ENCODE results near the gene PRTFDC1.
"Not testable (repeated sequence)": the region's sequence is repeated elsewhere in the genome, so short reads cannot be mapped to it uniquely, and the experiment has no call there.

The PRTFDC1 gene

DNA sequence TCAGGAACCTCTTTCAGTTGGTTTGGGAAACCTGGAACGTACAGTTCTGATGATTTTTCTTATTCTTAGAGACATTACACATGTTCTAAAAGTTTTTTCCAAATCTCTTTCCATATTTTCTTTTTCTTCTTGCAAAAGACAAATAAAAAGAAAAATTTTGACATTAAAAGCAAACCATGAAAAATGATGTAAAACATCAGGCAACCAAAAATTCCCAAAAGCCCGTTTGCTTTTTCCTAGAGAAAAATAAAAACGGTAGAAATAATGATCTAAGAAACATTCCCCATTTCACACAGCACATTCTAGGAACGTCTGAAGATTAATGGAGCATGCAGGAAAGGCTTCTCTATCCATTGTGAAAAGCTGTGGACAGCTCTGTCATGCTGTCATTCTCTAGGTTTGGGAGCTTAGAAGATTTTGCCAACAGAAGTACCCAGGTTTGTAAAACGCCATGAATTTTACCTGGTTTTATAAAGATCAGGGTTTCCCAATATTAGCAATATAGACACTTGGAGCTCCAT is 11.2 kb upstream of the PRTFDC1 start:
- DNase-seq, result no peak

GRCh38 chr10:24962995-24963394 is 10.6 kb upstream of the PRTFDC1 start:
- DNase-seq, result no peak

DNA sequence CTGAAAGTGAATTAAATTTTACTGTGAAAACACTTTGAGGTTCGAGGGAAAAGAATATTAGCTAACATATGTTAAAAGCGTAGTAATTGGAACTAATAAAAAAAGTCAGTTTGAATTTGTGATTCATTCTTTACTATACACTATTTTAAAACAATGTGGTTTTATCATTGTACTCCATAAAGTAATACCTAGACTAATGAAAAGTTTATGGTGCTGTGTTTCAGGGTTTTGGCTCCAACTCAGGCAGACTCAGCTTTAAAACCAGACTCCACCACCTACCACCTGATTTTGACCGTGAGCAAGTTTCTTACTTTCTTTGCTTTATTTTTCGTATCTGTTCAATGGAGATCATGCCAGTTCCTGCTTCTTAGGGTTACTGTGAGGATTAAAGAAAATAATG is 9.2 kb upstream of the PRTFDC1 start:
- no peak for DNase-seq

DNA sequence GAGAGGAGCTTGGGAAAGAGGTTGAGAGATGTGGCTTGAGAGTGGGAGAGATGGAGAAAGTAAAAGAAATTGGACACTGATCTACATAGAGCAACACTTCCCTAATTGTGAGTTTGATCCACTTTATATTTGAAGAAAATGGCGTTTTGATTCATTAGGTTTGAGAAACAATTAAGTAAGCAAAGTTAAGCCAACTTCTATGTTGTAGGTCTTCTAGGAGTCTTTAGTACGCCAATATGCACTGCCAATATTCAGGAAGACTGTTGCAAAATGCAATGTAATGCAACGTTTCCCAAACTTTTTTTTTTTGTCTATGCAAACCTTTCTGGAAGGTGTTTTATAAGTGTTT is 7.0 kb upstream of the PRTFDC1 start:
- DNase-seq, result no peak

GRCh38 chr10:24958721-24959381 is 6.4 kb upstream of the PRTFDC1 start:
- no peak for DNase-seq

- no peak for DNase-seq
These were observed 5.8 kb upstream of the PRTFDC1 start for GRCh38 chr10:24958091-24958720.

- DNase-seq, result not testable (repeated sequence)
These were observed 5.2 kb upstream of the PRTFDC1 start for GRCh38 chr10:24957624-24958051.

GRCh38 chr10:24953675-24954074 is 1.3 kb upstream of the PRTFDC1 start:
- no peak for DNase-seq

DNA sequence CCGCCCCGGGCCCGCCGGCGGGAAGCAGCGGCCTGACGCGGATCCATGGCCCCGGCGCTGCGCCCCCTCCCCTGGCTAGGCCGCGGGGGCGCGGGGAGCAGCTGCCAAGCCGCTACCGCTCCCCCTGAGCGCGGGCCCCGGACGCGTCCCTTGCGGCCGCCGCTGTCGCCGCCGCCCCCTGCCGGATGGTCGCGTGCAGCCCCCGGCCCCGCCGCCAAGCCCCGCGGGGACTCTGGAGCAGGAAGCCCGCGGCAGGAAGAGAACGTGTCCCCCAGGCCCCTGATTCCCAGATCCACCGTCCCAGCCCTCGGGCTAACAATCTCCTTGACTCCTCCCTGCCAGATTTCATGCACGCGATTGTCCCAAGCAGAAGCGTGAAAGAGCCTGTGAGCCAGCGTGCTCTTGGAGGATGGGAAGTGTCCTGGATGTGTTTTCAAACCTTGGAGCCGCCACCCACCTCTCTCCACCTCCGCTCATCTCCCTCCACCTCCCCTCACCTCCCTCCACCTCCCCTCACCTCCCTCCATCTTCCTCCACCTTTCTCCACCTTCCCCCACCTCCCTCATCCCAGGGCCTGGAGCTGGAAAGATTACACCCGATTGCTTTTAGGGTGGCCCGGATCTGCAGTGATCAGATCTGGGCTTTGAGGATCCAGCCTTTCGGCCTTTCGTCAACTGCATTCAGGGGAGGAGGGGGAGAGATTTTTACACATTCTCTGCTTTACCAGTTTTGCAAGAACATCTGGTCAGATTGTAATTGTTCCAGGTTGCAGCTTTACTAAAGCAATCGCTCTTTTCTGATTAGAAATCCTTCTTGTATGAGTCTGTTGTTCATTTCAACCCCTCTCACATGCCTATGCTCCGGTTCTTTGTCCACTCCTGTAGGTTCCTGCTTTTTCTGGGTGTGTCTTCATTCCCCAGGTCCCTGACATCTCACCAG is 570 bp upstream of the PRTFDC1 start:
- DNase-seq, result peak; percentile 25

DNA sequence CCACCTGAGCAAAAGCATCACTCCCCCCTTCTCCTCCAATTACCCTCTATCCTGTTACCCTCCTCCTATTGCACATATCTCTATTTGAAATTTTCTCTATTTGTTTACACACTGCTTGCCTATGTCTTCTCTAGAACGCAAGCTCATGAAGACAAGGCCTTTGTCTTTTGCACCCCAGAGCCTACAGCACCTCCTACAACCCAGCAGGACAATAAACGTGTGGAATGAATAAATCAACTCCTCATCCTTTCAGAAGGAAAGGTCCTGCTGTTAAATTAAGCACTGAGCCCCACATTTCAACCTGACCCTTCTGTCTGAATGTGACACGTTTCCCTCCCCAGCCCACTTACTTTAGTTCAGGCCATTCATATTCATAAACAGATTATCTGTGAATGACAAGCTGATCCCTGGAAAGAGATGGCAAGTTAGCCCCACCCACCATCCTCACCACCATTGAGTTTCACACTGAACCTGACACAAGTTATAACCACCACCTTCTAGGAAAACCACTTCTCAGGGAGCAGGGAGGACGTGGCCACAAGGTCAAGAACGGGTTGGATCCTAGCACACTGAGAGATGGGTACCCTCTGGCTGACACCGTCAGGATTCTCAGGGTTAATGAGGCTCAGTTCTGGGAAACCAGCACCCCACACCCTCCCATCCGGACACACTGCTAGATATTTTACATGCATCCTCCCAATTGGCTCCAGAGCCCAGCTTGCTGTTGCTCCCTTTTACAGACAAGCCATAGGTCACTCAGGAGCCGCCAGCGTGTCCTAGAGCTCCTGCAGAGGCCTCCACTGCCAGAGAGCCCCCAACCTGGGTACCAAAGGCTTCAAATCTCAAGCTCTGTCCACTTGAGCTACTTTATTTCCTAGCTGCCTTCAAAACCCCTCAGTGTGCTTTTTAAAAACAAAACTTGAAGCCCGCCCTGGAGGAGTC is 934 bp downstream of the PRTFDC1 start:
- DNase-seq, result peak; percentile 75

- DNase-seq, result no peak
These were observed 2.0 kb downstream of the PRTFDC1 start for GRCh38 chr10:24950439-24950838.

- DNase-seq, result no peak
These were observed 2.8 kb downstream of the PRTFDC1 start for GRCh38 chr10:24949616-24950015.

GRCh38 chr10:24947304-24948097 is 4.9 kb downstream of the PRTFDC1 start:
- DNase-seq, result no peak

- no peak for DNase-seq
These were observed 7.7 kb downstream of the PRTFDC1 start for GRCh38 chr10:24944512-24945255.

DNA sequence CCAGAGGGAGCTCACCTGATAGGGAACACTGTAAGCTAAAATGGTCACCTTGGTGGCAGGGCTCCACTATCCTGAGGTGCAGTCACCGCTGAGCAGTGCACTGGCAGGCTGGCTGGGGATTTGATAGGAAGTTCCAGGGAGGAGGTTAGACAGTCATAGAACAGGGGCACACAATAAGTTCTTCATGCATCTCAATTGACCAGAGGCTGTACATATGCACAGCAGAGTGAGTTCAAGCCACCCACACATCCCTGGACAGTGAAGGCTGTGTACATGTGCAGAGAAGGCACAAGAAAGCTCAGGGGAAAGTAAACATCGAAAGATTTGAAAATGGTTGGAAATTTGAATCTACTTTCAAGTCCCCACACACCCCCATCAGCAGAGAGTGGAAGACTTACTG is 13.9 kb downstream of the PRTFDC1 start:
- no peak for DNase-seq

GRCh38 chr10:24938076-24938475 is 14.3 kb downstream of the PRTFDC1 start:
- no peak for DNase-seq

DNA sequence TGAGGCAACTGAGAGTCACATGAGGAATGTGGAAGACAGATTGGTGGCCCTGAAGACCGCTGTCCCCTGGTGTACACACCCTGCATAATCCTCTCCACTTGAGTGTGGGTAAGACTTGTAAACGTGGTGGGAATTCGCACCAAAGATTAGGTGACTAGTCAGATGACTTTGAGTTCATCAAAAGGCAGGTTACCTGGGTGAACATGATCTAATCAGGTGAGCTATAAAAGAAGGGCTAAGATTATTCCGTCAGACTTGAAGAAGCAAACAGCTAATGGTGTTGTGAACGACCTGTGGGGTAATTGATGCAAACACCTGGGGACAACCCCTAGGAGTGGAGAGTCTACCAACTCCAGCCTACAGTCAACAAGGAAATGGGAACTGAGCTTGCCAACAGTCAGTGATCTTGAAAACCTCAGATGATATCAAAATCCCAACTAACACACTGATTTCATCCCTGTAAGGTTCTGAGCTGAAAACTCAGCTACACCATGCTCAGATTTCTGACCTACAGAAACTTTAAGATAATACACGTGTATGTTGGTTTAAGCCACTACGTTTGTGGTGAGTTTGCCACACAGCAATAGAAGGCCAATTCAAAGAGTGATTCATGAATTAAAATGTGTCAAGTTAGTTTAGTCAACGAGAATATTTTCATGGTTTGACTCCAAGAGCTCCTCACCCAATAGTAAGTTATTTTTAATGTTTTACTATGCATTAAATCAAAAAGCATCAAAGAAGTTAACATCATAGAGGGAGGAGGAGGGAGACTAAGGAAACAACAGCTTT is 16.7 kb downstream of the PRTFDC1 start:
- DNase-seq, result no peak

DNA sequence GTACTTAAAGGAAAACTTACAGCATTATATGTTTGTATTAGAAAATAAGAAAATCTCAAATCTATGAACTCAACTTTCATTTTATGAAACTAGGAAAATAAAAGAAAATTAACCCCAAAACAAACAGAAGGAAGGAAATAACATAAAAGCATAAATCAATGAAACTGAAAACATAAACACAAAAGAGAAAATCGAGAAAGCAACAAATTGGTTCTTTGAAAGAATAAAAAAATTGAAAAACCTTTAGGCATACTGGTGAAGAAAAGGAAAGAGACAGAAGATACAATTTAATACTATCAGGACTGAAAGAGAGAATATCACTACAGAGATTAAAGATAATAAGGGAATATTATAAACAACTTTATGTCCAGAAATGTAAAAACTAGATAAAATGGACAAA is 21.2 kb downstream of the PRTFDC1 start:
- DNase-seq, result no peak

- DNase-seq, result no peak
These were observed 22.0 kb downstream of the PRTFDC1 start for GRCh38 chr10:24930427-24930826.

GRCh38 chr10:24929904-24930303 is 22.5 kb downstream of the PRTFDC1 start:
- no peak for DNase-seq
